Activated CD4-positive, CD25-positive, alpha-beta regulatory T cell treated with anti-CD3 and anti-CD28 coated beads, Interleukin-2, amount 50 U/mL, for 16 hours (primary cell): Measurements from ENCODE around the gene SLC22A9.
"Not testable (repeated sequence)": the region's sequence is repeated elsewhere in the genome, so short reads cannot be mapped to it uniquely, and the experiment has no call there.

Source experiments
- DNase-seq: peaks from one replicate; pipeline ENCODE4 v3.0.0-alpha.2; 2020; ENCODE audit warnings: low read depth, low spot score

SLC22A9 gene

GRCh38 chr11:63369165-63369970, at the start of gene SLC22A9:
Gene SLC22A9 (plus strand): TSS chr11:63369785. CDS start chr11:63370057, 272 bp downstream.
- no peak for DNase-seq

DNA sequence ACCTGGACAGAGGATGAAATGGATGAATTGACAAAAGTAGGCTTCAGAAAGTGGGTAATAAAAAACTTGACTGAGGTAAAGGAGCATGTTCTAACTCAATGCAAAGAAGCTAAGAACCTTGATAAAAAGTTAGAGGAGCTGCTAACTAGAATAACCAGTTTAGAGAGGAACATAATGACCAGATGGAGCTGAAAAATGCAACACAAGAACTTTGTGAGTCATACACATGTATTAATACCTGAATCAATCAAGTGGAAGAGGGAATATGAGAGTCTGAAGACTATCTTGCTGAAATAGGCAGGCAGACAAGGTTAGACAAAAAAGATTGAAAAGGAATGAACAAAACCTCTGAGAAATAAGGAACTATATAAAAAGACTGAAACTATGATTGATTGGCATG, 47.9 kb upstream of the SLC22A9 start:
- DNase-seq, result no peak

- not testable (repeated sequence) for DNase-seq
Measured at GRCh38 chr11:63335089-63335488, 34.5 kb upstream of the SLC22A9 start.

DNA sequence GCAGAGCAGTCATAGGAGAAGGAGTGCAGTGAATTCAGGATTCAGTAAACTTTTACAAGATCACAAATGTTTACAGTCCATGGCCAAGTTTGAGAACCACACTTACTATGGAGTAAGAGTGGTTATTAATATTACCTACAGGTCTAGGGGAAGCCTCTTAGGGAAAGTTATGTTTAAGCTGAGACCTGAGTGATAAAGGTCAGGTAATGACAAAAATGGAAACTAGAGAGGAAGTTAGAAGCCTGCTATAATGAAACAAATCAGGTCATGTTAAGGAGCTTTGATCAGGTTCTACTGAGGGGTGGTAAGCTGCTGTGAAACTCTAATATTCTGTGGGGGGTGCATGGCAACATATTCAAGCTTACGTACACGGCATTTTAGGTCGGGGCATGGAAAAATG, 32.5 kb upstream of the SLC22A9 start:
- DNase-seq, result no peak

GRCh38 chr11:63343130-63343529, 26.5 kb upstream of the SLC22A9 start:
- DNase-seq, result no peak

DNA sequence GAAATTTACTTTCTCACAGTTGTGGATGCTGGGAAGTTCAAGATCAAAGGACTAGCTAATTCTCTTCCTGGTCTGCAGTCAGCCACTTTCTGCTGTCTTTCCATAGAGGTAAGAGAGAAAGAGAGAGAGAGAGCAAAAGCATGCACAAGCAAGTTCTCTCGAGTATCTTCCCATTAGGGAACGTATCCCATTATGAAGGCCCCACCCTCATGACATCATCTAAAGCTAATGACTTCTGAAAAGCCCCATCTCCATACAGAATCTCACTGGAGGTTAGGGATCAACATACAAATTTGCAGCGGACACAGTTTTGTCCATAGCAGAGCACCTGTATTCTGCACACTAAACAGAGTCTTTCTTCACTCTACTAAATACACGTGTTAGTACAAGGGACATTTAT, 17.4 kb upstream of the SLC22A9 start:
- no peak for DNase-seq

DNA sequence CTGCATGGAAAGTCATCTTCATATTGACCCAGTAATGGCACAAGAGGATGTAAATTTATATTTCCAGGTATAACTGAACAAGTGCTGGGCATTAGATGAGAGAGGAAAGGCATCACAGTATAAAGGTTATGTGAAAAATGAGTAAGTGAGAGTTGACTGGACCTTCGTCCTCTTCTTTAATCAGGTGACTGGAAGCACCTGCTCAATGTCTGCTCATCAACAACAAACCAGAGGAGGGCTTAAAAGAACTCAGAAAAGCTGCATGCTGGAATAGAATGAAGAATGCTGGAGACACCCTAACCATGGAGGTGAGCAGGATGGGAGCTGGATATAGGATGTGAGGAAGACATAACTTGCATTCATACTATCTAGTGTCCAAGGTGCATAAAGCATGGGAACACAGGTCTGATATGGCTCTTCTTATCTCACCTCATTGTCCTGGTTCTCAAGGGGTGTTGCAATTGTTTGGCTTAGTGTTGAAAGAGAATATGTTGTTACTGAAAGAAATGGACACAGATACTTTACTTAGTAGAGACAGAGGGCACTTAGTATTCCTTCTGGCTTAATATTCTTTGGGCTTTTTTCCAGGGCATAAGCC, 7.3 kb upstream of the SLC22A9 start:
- no peak for DNase-seq

DNA sequence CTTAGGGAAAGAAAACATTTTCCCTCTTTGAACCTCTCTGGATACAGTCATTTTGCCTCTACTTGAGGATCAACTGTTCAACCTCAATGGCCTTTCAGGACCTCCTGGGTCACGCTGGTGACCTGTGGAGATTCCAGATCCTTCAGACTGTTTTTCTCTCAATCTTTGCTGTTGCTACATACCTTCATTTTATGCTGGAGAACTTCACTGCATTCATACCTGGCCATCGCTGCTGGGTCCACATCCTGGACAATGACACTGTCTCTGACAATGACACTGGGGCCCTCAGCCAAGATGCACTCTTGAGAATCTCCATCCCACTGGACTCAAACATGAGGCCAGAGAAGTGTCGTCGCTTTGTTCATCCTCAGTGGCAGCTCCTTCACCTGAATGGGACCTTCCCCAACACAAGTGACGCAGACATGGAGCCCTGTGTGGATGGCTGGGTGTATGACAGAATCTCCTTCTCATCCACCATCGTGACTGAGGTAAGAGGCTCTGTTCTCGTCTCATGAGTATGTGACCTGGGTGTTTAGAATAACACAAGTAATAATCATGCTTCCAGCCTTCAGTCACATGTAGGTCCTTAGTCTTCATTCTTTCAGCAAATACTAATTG, 495 bp downstream of the SLC22A9 start:
- no peak for DNase-seq

DNA sequence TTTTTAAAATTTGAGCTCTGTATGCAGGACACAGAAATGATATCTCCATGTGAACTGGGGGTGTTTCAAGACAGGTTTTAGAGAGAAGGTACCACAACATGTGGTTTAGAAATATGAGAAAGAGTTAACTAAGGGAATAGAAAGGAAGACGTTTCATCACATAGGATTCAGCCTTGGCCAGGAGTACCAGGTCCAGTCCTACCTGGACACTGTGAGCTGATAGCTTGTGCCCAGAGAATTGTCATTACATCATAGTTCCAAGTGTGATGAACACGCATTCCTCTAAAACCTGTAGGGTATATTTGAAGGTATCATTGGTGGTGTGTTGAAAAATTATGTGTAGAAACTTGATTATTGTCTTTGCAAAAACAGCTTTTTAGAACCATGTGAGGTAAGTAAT, 1.8 kb downstream of the SLC22A9 start:
- no peak for DNase-seq

- DNase-seq, result no peak
Measured at GRCh38 chr11:63375434-63375833, 5.8 kb downstream of the SLC22A9 start.

DNA sequence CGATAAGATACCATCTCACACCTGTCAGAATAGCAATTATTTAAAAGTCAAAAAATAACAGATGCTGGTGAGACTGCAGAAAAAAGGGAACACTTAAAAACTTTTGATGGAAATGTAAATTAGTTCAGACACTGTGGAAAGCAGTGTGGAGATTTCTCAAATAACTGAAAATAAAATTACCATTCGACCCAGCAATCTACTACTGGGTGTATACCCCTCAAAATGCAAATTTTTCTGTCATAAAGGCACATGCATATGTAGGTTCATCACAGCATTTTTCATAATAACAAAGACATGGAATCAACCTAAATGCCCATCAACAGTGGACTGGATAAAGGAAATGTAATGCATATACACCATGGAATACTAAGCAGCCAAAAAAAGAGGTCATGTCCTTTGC, 10.5 kb downstream of the SLC22A9 start:
- DNase-seq, result no peak

DNA sequence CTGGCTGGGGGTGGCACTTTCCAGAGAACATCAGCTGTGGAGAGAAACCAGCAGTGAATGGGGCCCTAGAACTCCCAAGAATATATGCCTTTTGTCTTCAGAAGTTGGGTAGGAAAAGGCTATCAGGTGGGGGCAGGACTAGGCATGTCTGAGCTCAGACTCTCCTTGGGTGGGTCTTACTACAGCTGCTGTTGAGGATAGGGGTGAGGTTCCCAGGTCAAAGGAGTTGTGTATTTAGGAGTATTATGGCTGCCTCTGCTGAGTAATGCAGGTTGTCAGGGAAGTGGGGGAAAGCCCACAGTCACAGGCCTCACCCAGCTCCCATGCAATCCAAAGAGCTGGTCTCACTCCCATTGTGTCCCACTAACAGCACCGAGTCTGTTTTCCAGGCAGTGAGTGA, 26.1 kb downstream of the SLC22A9 start:
- no peak for DNase-seq

- DNase-seq, result no peak
Measured at GRCh38 chr11:63404161-63404935, 34.8 kb downstream of the SLC22A9 start.

- no peak for DNase-seq
Measured at GRCh38 chr11:63405114-63405513, 35.5 kb downstream of the SLC22A9 start.

DNA sequence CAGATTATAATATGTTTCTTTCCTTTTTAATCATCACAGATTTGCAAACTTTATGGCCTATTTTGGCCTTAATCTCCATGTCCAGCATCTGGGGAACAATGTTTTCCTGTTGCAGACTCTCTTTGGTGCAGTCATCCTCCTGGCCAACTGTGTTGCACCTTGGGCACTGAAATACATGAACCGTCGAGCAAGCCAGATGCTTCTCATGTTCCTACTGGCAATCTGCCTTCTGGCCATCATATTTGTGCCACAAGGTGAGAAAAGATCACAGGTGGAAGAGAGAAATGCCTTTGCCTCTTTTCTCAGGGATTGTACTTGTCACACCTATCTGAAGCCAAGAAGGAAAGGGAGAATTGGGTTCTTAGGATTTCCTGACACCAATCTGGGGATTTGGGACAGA, 36.9 kb downstream of the SLC22A9 start:
- no peak for DNase-seq

GRCh38 chr11:63417174-63417852, 47.7 kb downstream of the SLC22A9 start:
- DNase-seq, result no peak

DNA sequence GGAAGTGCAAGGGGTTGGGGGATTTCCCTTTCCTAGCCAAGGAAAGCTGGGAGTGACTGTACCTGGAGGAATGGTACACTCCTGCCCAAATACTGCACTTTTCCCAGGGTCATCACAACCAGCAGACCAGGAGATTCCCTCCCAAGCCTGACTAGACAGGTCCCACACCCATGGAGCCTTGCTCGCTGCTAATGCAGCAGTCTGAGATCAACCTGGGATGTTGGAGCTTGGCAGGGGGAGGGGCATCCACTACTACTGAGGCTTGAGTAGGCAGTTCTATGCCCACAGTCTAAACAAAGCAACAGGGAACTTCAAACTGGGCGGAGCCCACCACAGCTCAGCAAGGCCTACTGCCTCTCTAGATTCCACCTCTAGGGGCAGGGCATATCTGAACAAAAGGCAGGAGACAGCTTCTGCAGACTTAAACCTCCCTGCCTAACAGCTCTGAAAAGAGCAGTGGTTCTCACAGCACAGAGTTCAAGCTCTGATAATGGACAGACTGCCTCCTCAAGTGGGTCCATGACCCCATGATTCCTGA, 58.5 kb downstream of the SLC22A9 start:
- no peak for DNase-seq

GRCh38 chr11:63430731-63431130, 61.1 kb downstream of the SLC22A9 start:
- DNase-seq, result not testable (repeated sequence)

GRCh38 chr11:63435351-63435750, 65.8 kb downstream of the SLC22A9 start:
- not testable (repeated sequence) for DNase-seq

GRCh38 chr11:63435831-63436230, 66.2 kb downstream of the SLC22A9 start:
- DNase-seq, result not testable (repeated sequence)

DNA sequence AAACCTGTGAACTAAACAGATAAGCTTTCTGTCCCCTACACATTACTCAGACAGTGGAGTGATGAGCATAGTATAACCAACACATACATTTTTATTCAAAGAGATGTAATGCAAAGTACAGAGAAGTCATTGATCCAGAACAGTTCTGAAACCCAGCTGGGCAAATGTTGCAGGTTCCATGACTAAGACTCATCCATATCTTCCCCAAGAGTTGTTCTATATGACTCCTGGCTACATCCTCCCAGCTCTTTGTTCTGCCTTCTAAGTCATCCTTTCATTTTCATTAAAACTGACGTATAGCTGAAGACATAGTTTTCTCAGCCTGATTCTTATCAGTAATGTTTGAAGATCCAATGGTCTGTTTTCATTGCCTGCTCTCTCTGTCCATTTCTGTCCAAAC, 74.1 kb downstream of the SLC22A9 start:
- DNase-seq, result no peak
